ENCODE data around the gene BGLAP.

DNA sequence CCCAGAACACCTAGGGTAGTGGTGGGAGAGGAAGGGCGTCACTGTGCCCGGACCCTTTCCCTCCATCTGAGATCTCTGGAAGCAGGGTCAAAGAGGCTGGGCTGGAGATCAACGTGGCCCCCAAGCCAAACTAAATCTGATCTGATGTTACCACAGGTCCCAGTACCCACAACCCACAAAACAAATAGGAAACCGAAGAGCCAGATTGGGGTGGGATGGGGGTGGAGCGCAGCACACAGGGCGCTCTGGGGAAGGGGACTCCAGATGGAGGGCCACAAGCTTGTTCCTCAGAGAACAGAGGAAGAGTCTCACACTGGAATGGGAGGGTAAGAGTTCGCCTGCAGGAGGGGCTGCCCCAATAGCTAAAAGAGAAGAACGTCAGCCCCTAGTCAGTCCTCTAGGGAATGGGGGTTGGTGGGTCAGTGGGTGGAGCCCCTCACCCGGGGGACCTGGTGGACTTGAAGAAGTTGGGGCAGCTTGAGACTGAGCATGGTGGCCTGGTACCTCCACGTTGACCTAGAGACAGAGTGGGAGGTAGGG, 4.3 kb downstream of the BGLAP start:
- TF ChIP-seq ARNTL (CRISPR knock-in tag; IDR thresholded peaks at IDR 0.05; ENCODE audit: borderline replicate concordance, low read depth) (no peak), ISL1 (CRISPR knock-in tag; IDR thresholded peaks at IDR 0.05) (no peak), TCF4 (CRISPR knock-in tag; IDR thresholded peaks at IDR 0.05; ENCODE audit: borderline replicate concordance) (no peak)
- TF ChIP-seq, protein P1, sequence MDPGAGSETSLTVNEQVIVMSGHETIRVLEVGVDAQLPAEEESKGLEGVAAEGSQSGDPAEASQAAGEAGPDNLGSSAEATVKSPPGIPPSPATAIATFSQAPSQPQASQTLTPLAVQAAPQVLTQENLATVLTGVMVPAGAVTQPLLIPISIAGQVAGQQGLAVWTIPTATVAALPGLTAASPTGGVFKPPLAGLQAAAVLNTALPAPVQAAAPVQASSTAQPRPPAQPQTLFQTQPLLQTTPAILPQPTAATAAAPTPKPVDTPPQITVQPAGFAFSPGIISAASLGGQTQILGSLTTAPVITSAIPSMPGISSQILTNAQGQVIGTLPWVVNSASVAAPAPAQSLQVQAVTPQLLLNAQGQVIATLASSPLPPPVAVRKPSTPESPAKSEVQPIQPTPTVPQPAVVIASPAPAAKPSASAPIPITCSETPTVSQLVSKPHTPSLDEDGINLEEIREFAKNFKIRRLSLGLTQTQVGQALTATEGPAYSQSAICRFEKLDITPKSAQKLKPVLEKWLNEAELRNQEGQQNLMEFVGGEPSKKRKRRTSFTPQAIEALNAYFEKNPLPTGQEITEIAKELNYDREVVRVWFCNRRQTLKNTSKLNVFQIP (CRISPR knock-in tag; IDR thresholded peaks at IDR 0.05; ENCODE audit: borderline replicate concordance, low read depth), result no peak

Measured in SK-N-SH treated with all-trans-retinoic acid at 6 μM for 48 hours (cell line).